ENCODE data around the gene PRDX1. TPM values are rescaled to one million over a fixed set of nuclear protein-coding genes. Genes with fewer than 3 reads are reported as not detected.

The PRDX1 gene
- total RNA-seq, 1 experiment from 2014 or later = 1,108 TPM

GRCh38 chr1:45550401-45551351, 29.0 kb upstream of the PRDX1 start, which contains the start of gene AKR1A1:
Gene AKR1A1 (plus strand): TSS chr1:45550826. CDS start chr1:45561795, 10,969 bp downstream.
- H3K9me3 ChIP-seq (ENCODE audit: low read depth, low read length, poor library complexity, severe bottlenecking) = no peaks in the 10 kb centered on the region
- peaks cover 22% of the 10 kb centered on the region for H3K36me3 ChIP-seq (ENCODE audit: insufficient read depth, low read length, poor library complexity, severe bottlenecking)
- peak; percentile 94 for DNase-seq (ENCODE audit: low spot score)
- intact Hi-C loops (cut with micrococcal nuclease; ENCODE audit: unreplicated experiment) = loop anchor here (2.0 kb wide), 1 partner anchor 28 kb away; no protein-coding TSS in a partner anchor
- POLR2A ChIA-PET (ENCODE audit: low non-redundant PET) = interaction anchor here (1.2 kb wide), 1 partner anchor 30 kb away, joined by 6 read pairs; no protein-coding TSS in a partner anchor
- H3K4me3 ChIP-seq (ENCODE audit: low read depth, low read length, poor library complexity, severe bottlenecking) = peak within 1 kb of the TSS; percentile 69
- peaks cover 11% of the 10 kb centered on the region for H3K4me1 ChIP-seq (ENCODE audit: insufficient read depth, low read length, poor library complexity, severe bottlenecking)
- CTCF ChIA-PET = interaction anchor here (0.6 to 0.7 kb wide), 2 partner anchors 34 to 1628 kb away, joined by 3 to 5 read pairs; no protein-coding TSS in a partner anchor
- TF ChIP-seq EZH2 (IDR thresholded peaks at IDR 0.05; ENCODE audit: borderline replicate concordance, low read depth, low read length, poor library complexity, severe bottlenecking) = no peak
- TF ChIP-seq, protein P1, sequence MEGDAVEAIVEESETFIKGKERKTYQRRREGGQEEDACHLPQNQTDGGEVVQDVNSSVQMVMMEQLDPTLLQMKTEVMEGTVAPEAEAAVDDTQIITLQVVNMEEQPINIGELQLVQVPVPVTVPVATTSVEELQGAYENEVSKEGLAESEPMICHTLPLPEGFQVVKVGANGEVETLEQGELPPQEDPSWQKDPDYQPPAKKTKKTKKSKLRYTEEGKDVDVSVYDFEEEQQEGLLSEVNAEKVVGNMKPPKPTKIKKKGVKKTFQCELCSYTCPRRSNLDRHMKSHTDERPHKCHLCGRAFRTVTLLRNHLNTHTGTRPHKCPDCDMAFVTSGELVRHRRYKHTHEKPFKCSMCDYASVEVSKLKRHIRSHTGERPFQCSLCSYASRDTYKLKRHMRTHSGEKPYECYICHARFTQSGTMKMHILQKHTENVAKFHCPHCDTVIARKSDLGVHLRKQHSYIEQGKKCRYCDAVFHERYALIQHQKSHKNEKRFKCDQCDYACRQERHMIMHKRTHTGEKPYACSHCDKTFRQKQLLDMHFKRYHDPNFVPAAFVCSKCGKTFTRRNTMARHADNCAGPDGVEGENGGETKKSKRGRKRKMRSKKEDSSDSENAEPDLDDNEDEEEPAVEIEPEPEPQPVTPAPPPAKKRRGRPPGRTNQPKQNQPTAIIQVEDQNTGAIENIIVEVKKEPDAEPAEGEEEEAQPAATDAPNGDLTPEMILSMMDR (conservative IDR thresholded peaks at IDR 0.05; ENCODE audit: low read depth, low read length) = no peak
- no peaks in the 10 kb centered on the region for H3K27me3 ChIP-seq (replicated peaks; ENCODE audit: insufficient read depth, low read depth, low read length, poor library complexity)
- TSS peak; percentile 100 for BruUV-seq (replicated peaks)
- peak within 1 kb of the TSS; percentile 77 for H3K27ac ChIP-seq (ENCODE audit: low read depth, low read length, poor library complexity, severe bottlenecking)

DNA sequence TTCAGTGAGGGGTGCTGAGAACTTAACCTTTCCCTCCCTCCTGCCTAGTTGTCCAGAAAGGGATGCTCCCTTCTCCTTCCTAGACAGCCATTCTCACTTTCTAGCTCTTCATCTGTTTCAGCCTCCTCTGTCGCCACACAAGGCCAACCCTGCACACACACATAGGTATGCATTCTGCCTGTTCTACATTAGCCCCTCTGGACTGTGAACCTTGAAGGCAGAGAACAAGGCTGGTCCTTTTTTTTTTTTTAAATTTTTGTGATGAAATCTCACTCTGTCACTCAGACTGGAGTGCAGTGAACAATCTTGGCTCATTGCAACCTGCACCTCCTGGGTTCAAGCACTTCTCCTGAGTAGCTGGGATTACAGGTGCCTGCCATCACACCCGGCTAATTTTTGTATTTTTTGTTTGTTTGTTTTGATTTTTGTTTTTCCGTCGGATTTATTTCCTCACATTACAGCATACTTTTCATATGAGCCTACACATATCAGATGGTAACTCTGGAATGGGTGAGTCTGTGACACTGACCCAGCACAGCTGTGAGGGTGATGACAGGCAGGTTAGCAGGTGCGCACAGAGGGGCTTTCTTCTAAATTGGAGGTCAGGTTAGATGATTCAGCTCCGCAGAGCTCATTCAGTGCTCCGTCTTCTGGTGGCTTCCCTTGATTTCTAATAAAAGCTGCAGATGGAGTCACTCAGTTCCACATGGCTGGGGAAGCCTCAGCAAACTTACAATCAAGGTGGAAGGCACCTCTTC, 24.0 kb upstream of the PRDX1 start:
- TF ChIP-seq, protein P1 (conservative IDR thresholded peaks at IDR 0.05; ENCODE audit: low read depth, low read length) = no peak
- no peak for TF ChIP-seq EZH2 (IDR thresholded peaks at IDR 0.05; ENCODE audit: borderline replicate concordance, low read depth, low read length, poor library complexity, severe bottlenecking)
- BruUV-seq (replicated peaks) = no TSS peak
- Histone ChIP-seq H3K36me3 (ENCODE audit: insufficient read depth, low read length, poor library complexity, severe bottlenecking) (no peaks in the 10 kb centered on the region), H3K9me3 (ENCODE audit: low read depth, low read length, poor library complexity, severe bottlenecking) (no peaks in the 10 kb centered on the region), H3K4me3 (ENCODE audit: low read depth, low read length, poor library complexity, severe bottlenecking) (no peak overlapping the region), H3K4me1 (ENCODE audit: insufficient read depth, low read length, poor library complexity, severe bottlenecking) (no peaks in the 10 kb centered on the region), H3K27ac (ENCODE audit: low read depth, low read length, poor library complexity, severe bottlenecking) (no peak overlapping the region), H3K27me3 (replicated peaks; ENCODE audit: insufficient read depth, low read depth, low read length, poor library complexity) (no peaks in the 10 kb centered on the region)
- intact Hi-C loops (cut with micrococcal nuclease; ENCODE audit: unreplicated experiment) = no loop called here
- ChIA-PET POLR2A (ENCODE audit: low non-redundant PET) (no interaction called here), CTCF (no interaction called here)
- no peak for DNase-seq (ENCODE audit: low spot score)

DNA sequence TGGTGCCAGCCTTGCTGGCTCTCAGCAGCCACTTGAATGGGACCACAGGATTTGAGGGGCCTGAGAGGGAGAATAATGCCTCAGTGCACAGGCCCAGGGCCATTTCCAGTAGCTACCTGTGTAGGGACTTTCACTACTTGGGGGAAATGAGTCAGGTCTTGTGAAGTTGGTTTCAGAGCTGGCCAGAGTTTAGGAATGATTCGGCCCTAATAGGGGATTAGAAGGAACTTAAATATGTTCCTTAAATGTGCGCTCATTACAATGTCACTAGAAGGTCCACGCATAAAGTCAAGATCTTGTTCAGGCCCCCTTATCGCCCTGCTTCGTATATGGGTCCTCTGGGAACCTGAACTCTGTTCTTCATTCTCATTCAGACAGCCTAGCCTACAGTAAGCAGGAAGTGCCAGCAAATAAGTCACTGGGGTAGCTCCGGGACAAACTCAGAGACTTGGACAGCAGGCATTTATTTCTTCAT, 23.4 kb upstream of the PRDX1 start:
- Histone ChIP-seq H3K36me3 (ENCODE audit: insufficient read depth, low read length, poor library complexity, severe bottlenecking) (no peaks in the 10 kb centered on the region), H3K9me3 (ENCODE audit: low read depth, low read length, poor library complexity, severe bottlenecking) (no peaks in the 10 kb centered on the region), H3K27ac (ENCODE audit: low read depth, low read length, poor library complexity, severe bottlenecking) (no peak overlapping the region), H3K4me3 (ENCODE audit: low read depth, low read length, poor library complexity, severe bottlenecking) (no peak overlapping the region), H3K27me3 (replicated peaks; ENCODE audit: insufficient read depth, low read depth, low read length, poor library complexity) (no peaks in the 10 kb centered on the region), H3K4me1 (ENCODE audit: insufficient read depth, low read length, poor library complexity, severe bottlenecking) (no peaks in the 10 kb centered on the region)
- DNase-seq (ENCODE audit: low spot score) = no peak
- intact Hi-C loops (cut with micrococcal nuclease; ENCODE audit: unreplicated experiment) = no loop called here
- no TSS peak for BruUV-seq (replicated peaks)
- TF ChIP-seq EZH2 (IDR thresholded peaks at IDR 0.05; ENCODE audit: borderline replicate concordance, low read depth, low read length, poor library complexity, severe bottlenecking) = no peak
- TF ChIP-seq, protein P1 (conservative IDR thresholded peaks at IDR 0.05; ENCODE audit: low read depth, low read length) = no peak
- ChIA-PET POLR2A (ENCODE audit: low non-redundant PET) (no interaction called here), CTCF (no interaction called here)

Data from A673 (cell line).